Measurements from ENCODE around the gene PELI1.

Gene PELI1

GRCh38 chr2:64168756-64169155, 24.5 kb upstream of the PELI1 start:
- H3K4me3 ChIP-seq (ENCODE audit: low read depth, low read length) = no peak overlapping the region
- in situ Hi-C loops (cut with HindIII; ENCODE audit: low sequenced_read_pairs) = no loop called here
- no peak for DNase-seq (ENCODE audit: low read depth, low spot score)
- TF ChIP-seq, protein P1, sequence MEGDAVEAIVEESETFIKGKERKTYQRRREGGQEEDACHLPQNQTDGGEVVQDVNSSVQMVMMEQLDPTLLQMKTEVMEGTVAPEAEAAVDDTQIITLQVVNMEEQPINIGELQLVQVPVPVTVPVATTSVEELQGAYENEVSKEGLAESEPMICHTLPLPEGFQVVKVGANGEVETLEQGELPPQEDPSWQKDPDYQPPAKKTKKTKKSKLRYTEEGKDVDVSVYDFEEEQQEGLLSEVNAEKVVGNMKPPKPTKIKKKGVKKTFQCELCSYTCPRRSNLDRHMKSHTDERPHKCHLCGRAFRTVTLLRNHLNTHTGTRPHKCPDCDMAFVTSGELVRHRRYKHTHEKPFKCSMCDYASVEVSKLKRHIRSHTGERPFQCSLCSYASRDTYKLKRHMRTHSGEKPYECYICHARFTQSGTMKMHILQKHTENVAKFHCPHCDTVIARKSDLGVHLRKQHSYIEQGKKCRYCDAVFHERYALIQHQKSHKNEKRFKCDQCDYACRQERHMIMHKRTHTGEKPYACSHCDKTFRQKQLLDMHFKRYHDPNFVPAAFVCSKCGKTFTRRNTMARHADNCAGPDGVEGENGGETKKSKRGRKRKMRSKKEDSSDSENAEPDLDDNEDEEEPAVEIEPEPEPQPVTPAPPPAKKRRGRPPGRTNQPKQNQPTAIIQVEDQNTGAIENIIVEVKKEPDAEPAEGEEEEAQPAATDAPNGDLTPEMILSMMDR (IDR thresholded peaks at IDR 0.05; ENCODE audit: low read depth, low read length) = no peak

- TF ChIP-seq, protein P1 (IDR thresholded peaks at IDR 0.05; ENCODE audit: low read depth, low read length) = no peak
- in situ Hi-C loops (cut with HindIII; ENCODE audit: low sequenced_read_pairs) = no loop called here
- no peak for DNase-seq (ENCODE audit: low read depth, low spot score)
- no peak overlapping the region for H3K4me3 ChIP-seq (ENCODE audit: low read depth, low read length)
These were observed 24.0 kb upstream of the PELI1 start for GRCh38 chr2:64168201-64168600.

DNA sequence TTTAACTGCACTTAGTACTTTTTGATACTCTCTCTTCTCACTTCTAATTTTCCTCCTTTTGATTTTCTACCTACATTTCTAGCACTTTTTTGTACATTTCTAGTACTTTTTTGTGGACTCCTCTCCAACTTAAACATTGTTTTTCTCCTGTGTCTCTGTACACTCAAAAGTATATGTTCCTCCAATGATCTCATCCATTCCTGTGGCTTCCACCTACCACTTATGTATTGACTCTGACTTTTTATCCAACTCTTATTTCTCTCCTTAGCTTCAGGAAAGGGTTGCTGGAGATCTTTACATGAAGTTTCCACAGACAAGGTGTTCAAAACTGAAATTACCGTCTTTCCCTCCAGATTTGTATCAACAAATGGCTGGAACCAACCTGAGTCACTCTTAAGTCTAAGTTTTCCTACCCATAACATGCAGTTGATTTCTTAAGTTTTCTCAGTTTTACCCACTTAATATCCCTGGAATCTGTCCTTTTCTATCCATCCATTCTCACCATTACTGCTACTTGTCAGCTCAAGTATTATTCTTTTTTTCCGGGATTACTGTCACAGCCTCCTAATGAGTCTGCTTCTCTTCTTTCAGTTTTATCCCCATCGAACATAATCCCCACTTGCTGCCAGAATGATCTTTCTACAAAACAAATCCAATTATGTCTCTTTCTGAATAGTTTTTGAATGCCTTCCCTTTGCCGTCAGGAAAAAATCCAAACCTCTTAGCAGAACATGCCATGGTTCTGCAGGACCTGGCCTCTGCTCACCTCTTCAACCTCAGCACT, 22.6 kb upstream of the PELI1 start:
- H3K4me3 ChIP-seq (ENCODE audit: low read depth, low read length) = no peak overlapping the region
- in situ Hi-C loops (cut with HindIII; ENCODE audit: low sequenced_read_pairs) = no loop called here
- TF ChIP-seq, protein P1 (IDR thresholded peaks at IDR 0.05; ENCODE audit: low read depth, low read length) = no peak
- peak; percentile 20 for DNase-seq (ENCODE audit: low read depth, low spot score)

GRCh38 chr2:64166212-64166611, 22.0 kb upstream of the PELI1 start:
- DNase-seq (ENCODE audit: low read depth, low spot score) = no peak
- in situ Hi-C loops (cut with HindIII; ENCODE audit: low sequenced_read_pairs) = no loop called here
- no peak overlapping the region for H3K4me3 ChIP-seq (ENCODE audit: low read depth, low read length)
- TF ChIP-seq, protein P1 (IDR thresholded peaks at IDR 0.05; ENCODE audit: low read depth, low read length) = no peak

DNA sequence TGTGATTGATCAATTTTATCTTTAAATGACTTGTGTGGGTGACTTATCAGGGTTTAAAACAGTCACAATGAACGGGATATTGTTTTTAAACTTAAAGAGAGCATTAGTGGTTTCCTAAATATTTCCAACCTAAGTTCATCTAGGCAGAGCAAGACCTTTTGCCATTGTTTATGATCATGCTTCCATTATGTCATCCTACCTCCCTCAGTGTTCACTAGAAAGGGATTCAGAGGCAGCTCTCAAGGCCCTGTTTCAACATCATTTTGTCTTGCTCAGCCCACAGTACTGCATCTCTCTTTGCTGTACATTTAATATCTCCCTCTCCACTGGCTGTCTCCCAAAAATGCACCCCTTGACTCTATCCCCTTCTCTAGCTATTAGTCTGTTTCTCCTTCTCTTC, 21.5 kb upstream of the PELI1 start:
- in situ Hi-C loops (cut with HindIII; ENCODE audit: low sequenced_read_pairs) = no loop called here
- TF ChIP-seq, protein P1 (IDR thresholded peaks at IDR 0.05; ENCODE audit: low read depth, low read length) = no peak
- peak; percentile 48 for DNase-seq (ENCODE audit: low read depth, low spot score)
- no peak overlapping the region for H3K4me3 ChIP-seq (ENCODE audit: low read depth, low read length)

- no peak overlapping the region for H3K4me3 ChIP-seq (ENCODE audit: low read depth, low read length)
- TF ChIP-seq, protein P1 (IDR thresholded peaks at IDR 0.05; ENCODE audit: low read depth, low read length) = no peak
- no peak for DNase-seq (ENCODE audit: low read depth, low spot score)
- in situ Hi-C loops (cut with HindIII; ENCODE audit: low sequenced_read_pairs) = no loop called here
These were observed 20.4 kb upstream of the PELI1 start for GRCh38 chr2:64164629-64165028.
